Mesothelial cell of epicardium (in vitro differentiated cells): ENCODE measurements around the gene FES. TPM values are rescaled to one million over a fixed set of nuclear protein-coding genes. Genes with fewer than 3 reads are reported as not detected.
"Not testable (repeated sequence)": the region's sequence is repeated elsewhere in the genome, so short reads cannot be mapped to it uniquely, and the experiment has no call there.

Source experiments
- DNase-seq, 2 experiments: peaks; one replicate each; pipeline ENCODE4 v3.0.0; 2021; ENCODE audit warnings: low spot score in 2 of 2; ENCODE audit not compliant: unreplicated experiment in 2 of 2
- H3K27ac Mint-ChIP-seq: 2 replicates; pipeline ENCODE4 v1.8.0; 2021; ENCODE audit warnings: mixed read lengths
- H3K27me3 Mint-ChIP-seq: 2 replicates; pipeline ENCODE4 v1.8.0; 2021; ENCODE audit warnings: low read depth, mixed read lengths
- H3K36me3 Mint-ChIP-seq: 2 replicates; pipeline ENCODE4 v1.8.0; 2021; ENCODE audit warnings: mixed read lengths
- H3K4me1 Mint-ChIP-seq: 2 replicates; pipeline ENCODE4 v1.8.0; 2021; ENCODE audit warnings: mixed read lengths
- H3K4me3 Mint-ChIP-seq: 2 replicates; pipeline ENCODE4 v1.8.0; 2021; ENCODE audit warnings: mild to moderate bottlenecking, moderate library complexity, mixed read lengths
- H3K9me3 Mint-ChIP-seq: 2 replicates; pipeline ENCODE4 v1.8.0; 2021; ENCODE audit warnings: mixed read lengths
- CTCF ChIP-seq: fragments of 200-600 bp; sonication (generic); IDR thresholded peaks from one replicate; pipeline ENCODE4 v1.5.0; 2021; ENCODE audit warnings: antibody characterized with exemption; ENCODE audit not compliant: unreplicated experiment
- total RNA-seq: library from RNA; stranded (reverse); gene quantifications from 3 replicates; pipeline ENCODE4 v1.2.1, GENCODE V29; 2021

Gene FES
- total RNA-seq, 1 donor from 2014 or later = 32.6 TPM

DNA sequence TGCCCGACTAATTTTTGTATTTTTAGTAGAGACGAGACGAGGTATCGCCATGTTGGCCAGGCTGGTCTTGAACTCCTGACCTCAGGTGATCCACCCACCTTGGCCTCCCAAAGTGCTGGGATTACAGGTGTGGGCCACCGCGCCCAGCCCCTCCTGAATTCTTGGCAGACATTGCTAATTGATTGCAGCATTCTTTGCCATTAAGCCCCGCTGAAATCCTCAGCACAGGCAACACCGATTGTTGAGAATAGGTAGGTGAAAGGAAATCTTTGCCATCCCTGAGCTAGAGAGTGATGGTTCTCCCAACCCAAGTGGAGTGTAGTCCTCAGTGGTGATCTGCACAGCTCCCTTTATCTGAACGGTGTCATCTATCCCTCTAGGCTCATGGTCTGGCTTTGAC, 20.4 kb downstream of the FES start:
- H3K27ac Mint-ChIP-seq = no peak overlapping the region
- DNase-seq = no peak
- no peaks in the 10 kb centered on the region for H3K27me3 Mint-ChIP-seq
- no peak overlapping the region for H3K4me3 Mint-ChIP-seq
- peaks cover 21% of the 10 kb centered on the region for H3K4me1 Mint-ChIP-seq
- no peak for TF ChIP-seq CTCF
- peaks cover 11% of the 10 kb centered on the region for H3K36me3 Mint-ChIP-seq
- no peaks in the 10 kb centered on the region for H3K9me3 Mint-ChIP-seq

DNA sequence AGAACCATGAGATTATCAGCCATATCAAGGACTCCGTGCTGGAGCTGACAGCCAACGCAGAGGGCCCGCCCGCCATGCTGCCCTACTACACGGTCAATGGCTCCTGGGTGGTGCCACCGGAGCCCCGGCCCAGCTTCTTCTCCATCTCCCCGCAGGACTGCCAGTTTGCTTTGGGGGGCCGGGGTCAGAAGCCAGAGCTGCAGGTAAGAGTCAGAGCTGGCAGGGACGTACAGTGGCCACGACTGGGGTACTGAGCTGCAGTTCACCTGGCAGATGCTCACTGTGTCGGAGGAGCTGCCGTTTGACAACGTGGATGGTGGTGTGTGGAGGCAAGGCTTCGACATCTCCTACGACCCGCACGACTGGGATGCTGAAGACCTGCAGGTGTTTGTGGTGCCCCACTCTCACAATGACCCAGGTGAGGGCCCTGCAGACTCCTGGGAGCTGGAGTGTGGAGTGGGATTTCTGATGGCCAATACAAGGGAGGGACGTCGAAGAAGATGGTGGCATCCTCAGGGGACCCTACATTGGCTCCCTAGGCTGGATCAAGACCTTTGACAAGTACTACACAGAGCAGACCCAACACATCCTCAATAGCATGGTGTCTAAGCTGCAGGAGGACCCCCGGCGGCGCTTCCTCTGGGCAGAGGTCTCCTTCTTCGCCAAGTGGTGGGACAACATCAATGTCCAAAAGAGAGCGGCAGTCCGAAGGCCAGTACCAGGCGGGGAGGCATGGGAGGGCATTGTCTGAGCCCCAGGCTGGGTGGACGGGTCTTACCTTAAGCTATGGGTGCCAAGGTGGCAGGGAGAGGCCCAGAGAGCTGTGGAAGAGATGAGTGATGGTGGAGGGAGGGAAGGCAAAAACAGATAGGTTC, 21.2 kb downstream of the FES start:
- Mint-ChIP-seq H3K4me3 (no peak overlapping the region), H3K9me3 (no peaks in the 10 kb centered on the region), H3K4me1 (peaks cover 21% of the 10 kb centered on the region), H3K27ac (no peak overlapping the region), H3K27me3 (no peaks in the 10 kb centered on the region), H3K36me3 (peaks cover 11% of the 10 kb centered on the region)
- TF ChIP-seq CTCF = no peak
- no peak for DNase-seq

DNA sequence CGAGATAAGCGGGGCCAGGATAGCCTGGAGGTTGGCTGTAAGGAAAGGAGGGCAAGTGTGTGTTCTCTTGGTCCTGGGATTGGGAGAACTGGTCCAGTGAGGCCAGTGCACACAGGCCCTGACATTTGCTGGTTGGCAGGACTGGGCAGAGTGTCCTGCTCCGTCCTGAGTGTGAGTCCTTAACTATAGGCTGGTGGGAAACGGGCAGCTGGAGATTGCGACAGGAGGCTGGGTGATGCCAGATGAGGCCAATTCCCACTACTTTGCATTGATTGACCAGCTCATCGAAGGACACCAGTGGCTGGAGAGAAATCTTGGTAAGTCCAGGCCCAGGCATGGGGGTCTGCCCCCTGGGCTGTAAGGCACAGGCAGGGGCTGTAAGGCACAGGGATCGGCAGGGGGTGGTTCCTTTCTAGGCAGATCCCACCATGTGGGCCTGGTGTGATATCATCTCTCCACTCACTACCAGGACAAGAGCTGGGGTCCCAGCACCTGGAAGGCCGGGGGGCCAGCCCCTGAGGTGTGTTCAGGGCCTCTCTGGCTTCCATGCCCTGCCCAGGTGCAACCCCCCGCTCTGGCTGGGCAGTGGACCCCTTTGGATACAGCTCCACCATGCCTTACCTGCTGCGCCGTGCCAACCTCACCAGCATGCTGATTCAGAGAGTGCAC, 22.0 kb downstream of the FES start:
- no peak overlapping the region for H3K27ac Mint-ChIP-seq
- TF ChIP-seq CTCF = no peak
- H3K27me3 Mint-ChIP-seq = no peaks in the 10 kb centered on the region
- H3K36me3 Mint-ChIP-seq = peaks cover 11% of the 10 kb centered on the region
- DNase-seq = no peak
- no peaks in the 10 kb centered on the region for H3K9me3 Mint-ChIP-seq
- peaks cover 18% of the 10 kb centered on the region for H3K4me1 Mint-ChIP-seq
- H3K4me3 Mint-ChIP-seq = no peak overlapping the region

DNA sequence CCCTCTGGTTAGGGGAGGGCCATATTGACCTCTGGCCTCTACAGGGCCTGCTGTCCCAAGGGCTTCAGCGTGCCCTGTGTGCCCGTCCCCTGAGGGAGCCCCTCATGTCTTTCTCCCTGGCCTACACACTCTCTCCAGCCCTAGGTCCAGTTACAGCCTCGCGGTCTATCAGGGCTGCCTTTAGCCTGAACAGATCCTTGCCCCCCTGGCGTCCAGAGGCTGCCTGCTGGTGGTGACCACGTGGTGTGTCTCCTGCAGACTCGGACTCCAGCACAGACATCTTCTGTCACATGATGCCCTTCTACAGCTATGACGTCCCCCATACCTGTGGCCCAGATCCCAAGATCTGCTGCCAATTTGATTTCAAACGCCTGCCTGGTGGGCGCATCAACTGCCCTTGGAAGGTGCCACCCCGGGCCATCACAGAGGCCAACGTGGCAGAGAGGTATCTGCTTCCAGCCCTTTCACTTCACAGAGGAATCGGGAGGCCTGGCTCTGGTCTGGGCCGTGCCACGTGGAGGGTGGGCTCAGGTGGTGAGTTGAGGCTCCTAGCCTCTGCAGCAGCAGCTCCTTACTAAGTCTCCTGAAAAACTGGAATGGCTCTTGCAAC, 22.9 kb downstream of the FES start:
- Mint-ChIP-seq H3K27ac (no peak overlapping the region), H3K27me3 (no peaks in the 10 kb centered on the region), H3K4me1 (peaks cover 10% of the 10 kb centered on the region), H3K4me3 (no peak overlapping the region), H3K9me3 (no peaks in the 10 kb centered on the region), H3K36me3 (peaks cover 11% of the 10 kb centered on the region)
- no peak for DNase-seq
- no peak for TF ChIP-seq CTCF

GRCh38 chr15:90907838-90908507, 23.7 kb downstream of the FES start:
- no peak overlapping the region for H3K4me3 Mint-ChIP-seq
- no peaks in the 10 kb centered on the region for H3K9me3 Mint-ChIP-seq
- peaks cover 12% of the 10 kb centered on the region for H3K36me3 Mint-ChIP-seq
- H3K27me3 Mint-ChIP-seq = no peaks in the 10 kb centered on the region
- peaks cover 9% of the 10 kb centered on the region for H3K4me1 Mint-ChIP-seq
- no peak for DNase-seq
- no peak for TF ChIP-seq CTCF
- no peak overlapping the region for H3K27ac Mint-ChIP-seq

DNA sequence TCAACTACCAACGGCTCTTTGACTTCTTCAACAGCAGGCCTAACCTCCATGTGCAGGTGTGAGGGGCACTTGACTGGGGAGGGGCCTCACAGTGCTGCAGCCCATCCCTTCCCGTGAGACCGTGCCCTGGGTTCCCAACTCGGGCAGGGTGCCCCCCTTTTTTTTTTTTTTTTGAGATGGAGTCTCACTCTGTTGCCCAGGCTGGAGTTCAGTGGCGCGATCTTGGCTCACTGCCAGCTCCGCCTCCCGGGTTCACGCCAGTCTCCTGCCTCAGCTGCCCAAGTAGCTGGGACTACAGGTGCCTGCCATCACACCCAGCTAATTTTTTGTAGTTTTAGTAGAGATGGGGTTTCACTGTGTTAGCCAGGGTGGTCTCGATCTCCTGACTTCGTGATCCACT, 25.1 kb downstream of the FES start:
- H3K4me3 Mint-ChIP-seq, H3K27ac Mint-ChIP-seq, H3K27me3 Mint-ChIP-seq, H3K9me3 Mint-ChIP-seq, H3K4me1 Mint-ChIP-seq, DNase-seq: not testable (repeated sequence)
- peaks cover 21% of the 10 kb centered on the region for H3K36me3 Mint-ChIP-seq
